NCI-H1048 (cell line): ENCODE results near the gene PRPF38A.

Experiments used
- DNase-seq: peaks from one replicate; lab custom pipeline; 2025; lab: John Stamatoyannopoulos, UW

The PRPF38A gene

GRCh38 chr1:52461821-52462220 lies 57.4 kb downstream of the PRPF38A start:
- DNase-seq = no peak

GRCh38 chr1:52463891-52464290 lies 59.5 kb downstream of the PRPF38A start:
- DNase-seq = no peak

GRCh38 chr1:52469108-52469507 lies 64.7 kb downstream of the PRPF38A start:
- DNase-seq = no peak
